Omental fat pad (tissue), 4 donors: Measurements from ENCODE around the gene ROBO2. TPM values are rescaled to one million over a fixed set of nuclear protein-coding genes. Genes with fewer than 3 reads are reported as not detected.

Experiments used
- ATAC-seq: fragments of 150-250 bp; one replicate; pipeline ENCODE4 v1.9.1; 2016; ENCODE audit warnings: mild to moderate bottlenecking, moderate library complexity; ENCODE audit not compliant: low FRiP score
- DNase-seq: peaks from one replicate; pipeline ENCODE4 v3.0.0-alpha.2; 2019; ENCODE audit warnings: low spot score
- CTCF ChIP-seq, 3 donors: fragments of 450-650 bp; IDR thresholded peaks; one replicate each; pipeline ENCODE4 v1.5.1; 2016 to 2017; ENCODE audit warnings: antibody characterized with exemption in 3 of 3, mild to moderate bottlenecking in 3 of 3, moderate library complexity in 2 of 3
- total RNA-seq, 4 donors: library from RNA; depleted of rRNA; stranded (reverse); fragments of >200 nt; gene quantifications; one replicate each; pipeline ENCODE4 v1.1.0, GENCODE V29; 2016

The ROBO2 gene
- total RNA-seq, 4 donors from 2014 or later = 0.12 to 1.3 (median 1.1) TPM

GRCh38 chr3:77281721-77282120 lies 241.8 kb downstream of the ROBO2 start:
- DNase-seq (no peak), ATAC-seq (no peak)
- TF ChIP-seq CTCF (IDR thresholded peaks at IDR 0.05) = no peak

DNA sequence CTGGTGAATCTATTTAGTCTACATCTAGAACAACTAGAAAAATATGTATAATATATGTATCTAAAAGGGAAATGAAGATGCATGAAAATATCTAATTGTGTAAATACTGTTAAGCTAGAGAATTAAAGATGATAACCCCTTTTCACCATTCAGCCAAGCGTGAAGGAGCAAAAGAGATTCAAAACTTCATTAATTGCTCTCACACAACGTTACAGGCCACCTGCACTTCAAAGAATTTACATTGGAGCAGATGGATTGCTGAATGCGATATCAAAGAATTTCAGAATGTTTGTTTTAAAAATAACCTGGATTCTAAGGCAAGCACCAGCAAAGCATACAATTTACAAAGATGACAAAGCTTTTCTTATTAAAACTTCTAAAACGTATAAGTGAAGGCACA lies 243.2 kb downstream of the ROBO2 start:
- DNase-seq (no peak), ATAC-seq (no peak)
- no peak for TF ChIP-seq CTCF (IDR thresholded peaks at IDR 0.05)

DNA sequence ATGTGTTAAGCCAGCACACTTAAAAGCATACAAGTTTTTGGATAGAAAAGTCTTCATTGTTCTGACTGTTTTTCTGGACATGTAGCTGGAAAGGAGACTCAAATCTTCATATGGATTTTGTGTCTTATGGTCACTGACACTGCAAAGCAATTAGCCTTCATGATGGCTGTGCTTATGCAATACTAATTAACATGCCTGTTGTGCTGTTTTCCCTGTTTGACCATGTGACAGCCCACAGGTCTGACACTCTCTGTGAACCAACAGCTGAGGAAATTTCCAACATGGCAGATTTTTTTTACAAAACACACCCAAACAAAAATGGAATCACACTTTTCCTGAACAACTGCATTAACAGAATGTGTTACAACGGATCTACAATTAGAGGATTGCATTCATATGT lies 248.4 kb downstream of the ROBO2 start:
- no peak for TF ChIP-seq CTCF (IDR thresholded peaks at IDR 0.05)
- DNase-seq = no peak
- no peak for ATAC-seq

- DNase-seq (no peak), ATAC-seq (no peak)
- TF ChIP-seq CTCF (IDR thresholded peaks at IDR 0.05) = no peak
These were observed 256.6 kb downstream of the ROBO2 start for GRCh38 chr3:77296527-77296926.

GRCh38 chr3:77298417-77298816 lies 258.5 kb downstream of the ROBO2 start:
- DNase-seq (no peak), ATAC-seq (no peak)
- no peak for TF ChIP-seq CTCF (IDR thresholded peaks at IDR 0.05)

GRCh38 chr3:77303955-77304699 lies 264.2 kb downstream of the ROBO2 start:
- no peak for ATAC-seq
- no peak for DNase-seq
- TF ChIP-seq CTCF (IDR thresholded peaks at IDR 0.05) = no peak

- no peak for TF ChIP-seq CTCF (IDR thresholded peaks at IDR 0.05)
- ATAC-seq = no peak
- DNase-seq = no peak
These were observed 264.8 kb downstream of the ROBO2 start for GRCh38 chr3:77304700-77305021.
